OCI-LY7 (cell line): ENCODE measurements around the gene MAS1L.

Source experiments
- CTCF ChIP-seq: fragments of 200-600 bp; sonication (generic); conservative IDR thresholded peaks from 2 replicates; pipeline ENCODE4 v1.5.1; 2014; ENCODE audit warnings: mild to moderate bottlenecking, antibody characterized with exemption, low read length, moderate library complexity, mixed read lengths
- EZH2phosphoT487 ChIP-seq: fragments of 200-600 bp; sonication (generic); IDR thresholded peaks from 2 replicates; pipeline ENCODE4 v1.6.1; 2018; ENCODE audit warnings: low read depth, borderline replicate concordance, mild to moderate bottlenecking, mixed run types, antibody characterized with exemption, low read length, moderate library complexity, mixed read lengths

DNA sequence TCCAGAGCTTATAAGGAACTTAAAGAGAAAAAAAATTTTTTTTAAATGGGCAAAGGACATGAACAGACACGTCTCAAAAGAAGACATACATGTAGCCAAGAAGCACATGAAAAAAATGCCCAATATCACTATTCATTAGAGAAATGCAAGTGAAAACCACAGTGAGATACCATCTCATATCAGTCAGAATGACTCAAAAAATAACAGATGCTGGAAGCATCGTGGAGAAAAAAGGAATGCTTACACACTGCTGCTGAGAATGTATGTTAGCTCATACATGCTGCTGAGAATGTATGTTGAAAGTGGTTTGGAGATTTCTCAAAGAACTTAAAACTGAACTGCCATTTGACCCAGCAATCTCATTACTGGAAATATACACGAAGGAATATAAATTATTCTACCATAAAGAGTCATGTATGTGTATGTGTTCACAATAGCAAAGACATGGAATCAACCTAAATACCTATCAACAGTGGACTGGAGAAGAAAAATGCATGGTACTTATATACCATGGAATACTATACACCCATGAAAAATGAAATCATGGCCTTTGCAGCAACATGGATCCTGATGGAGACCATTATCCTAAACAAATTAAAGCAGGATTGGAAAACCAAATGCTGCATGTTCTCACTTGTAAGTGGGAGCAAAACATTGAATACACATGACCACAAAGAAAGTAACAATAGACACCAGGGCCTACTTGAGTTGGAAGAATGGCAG lies 36.1 kb downstream of the MAS1L start:
- TF ChIP-seq EZH2phosphoT487 (no peak), CTCF (no peak)
